ENCODE measurements around the gene VEPH1. TPM values are rescaled to one million over a fixed set of nuclear protein-coding genes. Genes with fewer than 3 reads are reported as not detected.

The VEPH1 gene
- total RNA-seq, 1 experiment from 2014 or later = 7.7 TPM

DNA sequence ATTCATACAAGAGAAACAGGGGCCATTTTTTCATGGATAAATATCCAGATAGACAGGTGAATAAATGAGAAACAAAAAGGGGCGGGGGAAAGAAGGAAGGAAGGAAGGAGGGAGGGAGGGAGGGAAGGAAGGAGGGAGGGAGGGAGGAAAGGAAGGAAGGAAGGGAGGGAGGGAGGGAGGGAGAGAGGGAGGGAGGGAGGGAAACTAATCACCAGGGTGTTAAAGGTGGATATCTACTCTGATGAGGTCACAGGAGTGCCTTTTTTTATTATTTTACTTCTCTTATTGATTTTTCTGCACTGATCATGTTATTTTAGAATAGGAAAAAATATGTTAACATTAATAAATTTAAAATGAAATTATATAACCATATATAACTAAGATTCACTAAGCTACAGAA lies 10.4 kb upstream of the VEPH1 start:
- no peaks in the 10 kb centered on the region for H3K27me3 ChIP-seq (ENCODE audit: insufficient read depth, low read length)
- no peak overlapping the region for H4K91ac ChIP-seq (ENCODE audit: insufficient read length, low read depth, low read length)
- H2BK20ac ChIP-seq (ENCODE audit: low read depth, low read length, poor library complexity, severe bottlenecking) = no peak overlapping the region
- no peaks in the 10 kb centered on the region for H3K23me2 ChIP-seq (ENCODE audit: insufficient read length, low read depth, low read length, poor library complexity, severe bottlenecking)
- no peaks in the 10 kb centered on the region for H3K79me2 ChIP-seq (ENCODE audit: insufficient read depth, low read length)
- no peak overlapping the region for H3K56ac ChIP-seq (ENCODE audit: insufficient read length, low read depth, low read length)
- no peak overlapping the region for H3K27ac Mint-ChIP-seq
- no peak overlapping the region for H2BK15ac ChIP-seq (ENCODE audit: low read depth, low read length)
- no peaks in the 10 kb centered on the region for H3K9me3 ChIP-seq (ENCODE audit: control insufficient read depth, low read depth, low read length)
- DNase-seq = no peak
- H3K14ac ChIP-seq (ENCODE audit: insufficient read depth, low read length) = no peak overlapping the region
- no peaks in the 10 kb centered on the region for H3K4me1 Mint-ChIP-seq
- no peak overlapping the region for H2BK12ac ChIP-seq (ENCODE audit: insufficient read length, low read depth, low read length)
- H3K36me3 Mint-ChIP-seq (ENCODE audit: insufficient read depth in 1 of 3, low read depth in 3 of 3) = no peaks in the 10 kb centered on the region; a peak in 1 of 7 replicates
- H3K9ac ChIP-seq (ENCODE audit: extremely low read depth, insufficient read length, low read length) = no peak overlapping the region
- H3K4me1 ChIP-seq (ENCODE audit: insufficient read depth, low read length) = no peaks in the 10 kb centered on the region
- H3T11ph ChIP-seq (ENCODE audit: low read length) = no peak overlapping the region
- no peaks in the 10 kb centered on the region for H3K27me3 Mint-ChIP-seq (ENCODE audit: low read depth)
- no peak overlapping the region for H3K4me3 Mint-ChIP-seq
- no peaks in the 10 kb centered on the region for H3K79me1 ChIP-seq (ENCODE audit: insufficient read depth, low read depth, low read length, poor library complexity, severe bottlenecking)
- H3K9me3 Mint-ChIP-seq = peaks cover 0 to 4% of the 10 kb centered on the region in 2 experiments; a peak in 1 of 5 replicates
- no peak overlapping the region for H2AFZ ChIP-seq (ENCODE audit: low read length)
- no peak overlapping the region for H3K18ac ChIP-seq (ENCODE audit: insufficient read length, low read depth, low read length)
- H2BK120ac ChIP-seq (ENCODE audit: low read depth, low read length, poor library complexity, severe bottlenecking) = no peak overlapping the region
- no CpG with 5 or more reads among the region's 1 CpG for WGBS (ENCODE audit: extremely low coverage, insufficient read length, low lambda C conversion rate)
- no peak overlapping the region for H3K27ac ChIP-seq (ENCODE audit: insufficient read length, low read depth, low read length)
- H4K8ac ChIP-seq (replicated peaks; ENCODE audit: insufficient read length, low read depth, low read length) = no peak overlapping the region
- no peak overlapping the region for H4K5ac ChIP-seq (ENCODE audit: insufficient read length, low read depth, low read length)
- H2BK5ac ChIP-seq (ENCODE audit: insufficient read length, low read length) = no peak overlapping the region
- no peak for TF ChIP-seq CTCF (conservative IDR thresholded peaks at IDR 0.05)
- no peaks in the 10 kb centered on the region for H4K20me1 ChIP-seq (ENCODE audit: control insufficient read depth, insufficient read depth, insufficient read length)
- no peak overlapping the region for H3K4me2 ChIP-seq (ENCODE audit: insufficient read depth, insufficient read length, low read length)
- no peak overlapping the region for H2AK5ac ChIP-seq (ENCODE audit: insufficient read length, low read length)
- H3K4ac ChIP-seq (ENCODE audit: low read depth, low read length) = no peak overlapping the region
- no peak overlapping the region for H3K23ac ChIP-seq (ENCODE audit: insufficient read length, low read depth, low read length)
